IMR-90 (cell line): Measurements from ENCODE around the gene SIGLEC7. TPM values are rescaled to one million over a fixed set of nuclear protein-coding genes. Genes with fewer than 3 reads are reported as not detected.

Experiments
- ATAC-seq: fragments of 200-7000 bp; cut with Tn5 transposase; 2 replicates; pipeline ENCODE4 v1.9.1; 2020; ENCODE audit warnings: low read depth, mild to moderate bottlenecking, moderate library complexity
- BruUV-seq: library from RNA; stranded (reverse); fragments of 400-500 nt; replicated peaks from 2 replicates; lab custom pipeline; 2021; lab: Mats Ljungman, UMichigan
- CTCF ChIA-PET: fragments of 300-600 bp; formaldehyde crosslinking; extraction: SDS; loops from one replicate; lab custom pipeline; 2021; ENCODE audit warnings: antibody characterized with exemption; lab: Yijun Ruan, JAX
- POLR2A ChIA-PET: fragments of 300-600 bp; sonication (Branson Sonifier 250); formaldehyde crosslinking; loops from one replicate; lab custom pipeline; 2022; ENCODE audit warnings: antibody characterized with exemption; ENCODE audit not compliant: unreplicated experiment; lab: Charles Lee
- DNase-seq: peaks from one replicate; pipeline ENCODE4 v3.0.0; 2013
- H2AFZ ChIP-seq: replicated peaks from 2 replicates; pipeline ENCODE3; 2013; ENCODE audit warnings: low read length, mild to moderate bottlenecking; ENCODE audit not compliant: poor library complexity
- H2AK5ac ChIP-seq: 2 replicates; pipeline ENCODE4 v1.6.1; 2013; ENCODE audit warnings: low read depth, low read length, inconsistent platforms
- H2AK9ac ChIP-seq: replicated peaks from 2 replicates; pipeline ENCODE3; 2013; ENCODE audit warnings: mild to moderate bottlenecking, low read depth, low read length, moderate library complexity; ENCODE audit not compliant: poor library complexity
- H2BK120ac ChIP-seq: 2 replicates; pipeline ENCODE4 v1.6.1; 2013; ENCODE audit warnings: low read depth, low read length, inconsistent platforms
- H2BK15ac ChIP-seq: 3 replicates; pipeline ENCODE4 v1.6.1; 2013; ENCODE audit warnings: low read depth, low read length, inconsistent platforms
- H2BK20ac ChIP-seq: 2 replicates; pipeline ENCODE4 v1.6.1; 2013; ENCODE audit warnings: low read depth, mild to moderate bottlenecking, inconsistent platforms, low read length, moderate library complexity
- H2BK5ac ChIP-seq: 2 replicates; pipeline ENCODE4 v1.6.1; 2013; ENCODE audit warnings: mild to moderate bottlenecking, low read depth, low read length, inconsistent platforms; ENCODE audit not compliant: poor library complexity, severe bottlenecking
- H3K14ac ChIP-seq: replicated peaks from 2 replicates; pipeline ENCODE4 v1.6.1; 2013; ENCODE audit warnings: low read depth, low read length, inconsistent platforms
- H3K18ac ChIP-seq: 2 replicates; pipeline ENCODE4 v1.6.1; 2013; ENCODE audit warnings: low read depth, low read length, control low read depth
- H3K23ac ChIP-seq: 2 replicates; pipeline ENCODE4 v1.6.1; 2013; ENCODE audit warnings: low read depth, low read length, inconsistent platforms
- H3K27ac ChIP-seq: 2 replicates; pipeline ENCODE4 v1.5.1; 2013; ENCODE audit warnings: mild to moderate bottlenecking, control low read depth, low read length; ENCODE audit not compliant: insufficient read depth
- H3K27me3 ChIP-seq: 2 replicates; pipeline ENCODE4 v1.6.1; 2013; ENCODE audit warnings: low read length; ENCODE audit not compliant: control insufficient read depth, insufficient read depth
- H3K36me3 ChIP-seq: 2 replicates; pipeline ENCODE4 v1.6.1; 2013; ENCODE audit warnings: low read length, mixed read lengths; ENCODE audit not compliant: control insufficient read depth, insufficient read depth
- H3K4ac ChIP-seq: 2 replicates; pipeline ENCODE4 v1.6.1; 2013; ENCODE audit warnings: low read depth, low read length, inconsistent platforms
- H3K4me1 ChIP-seq: 2 replicates; pipeline ENCODE4 v1.6.1; 2013; ENCODE audit warnings: low read length, mixed read lengths; ENCODE audit not compliant: control insufficient read depth, insufficient read depth
- H3K4me2 ChIP-seq: 2 replicates; pipeline ENCODE4 v1.6.1; 2013; ENCODE audit warnings: low read depth, mild to moderate bottlenecking, control low read depth, low read length, moderate library complexity
- H3K4me3 ChIP-seq: 2 replicates; pipeline ENCODE4 v1.5.1; 2013; ENCODE audit warnings: low read depth, mild to moderate bottlenecking, control low read depth, low read length, moderate library complexity; ENCODE audit not compliant: insufficient read depth
- H3K56ac ChIP-seq: 2 replicates; pipeline ENCODE4 v1.6.1; 2013; ENCODE audit warnings: low read length, inconsistent platforms; ENCODE audit not compliant: insufficient read depth; ENCODE audit errors: extremely low read depth
- H3K79me1 ChIP-seq, 2 experiments: 2 replicates each; pipeline ENCODE4 v1.6.1; 2013; ENCODE audit warnings: low read length in 2 of 2, inconsistent platforms in 1 of 2, low read depth in 1 of 2
- H3K9ac ChIP-seq: 2 replicates; pipeline ENCODE4 v1.6.1; 2013; ENCODE audit warnings: low read depth, low read length, control low read depth
- H3K9me1 ChIP-seq: 2 replicates; pipeline ENCODE4 v1.6.1; 2013; ENCODE audit warnings: low read length, inconsistent platforms; ENCODE audit not compliant: insufficient read depth
- H3K9me3 ChIP-seq: 2 replicates; pipeline ENCODE4 v1.6.1; 2013; ENCODE audit warnings: low read length; ENCODE audit not compliant: control insufficient read depth, insufficient read depth
- H4K20me1 ChIP-seq: 2 replicates; pipeline ENCODE4 v1.6.1; 2013; ENCODE audit warnings: low read length, inconsistent platforms; ENCODE audit not compliant: insufficient read depth
- H4K5ac ChIP-seq: 2 replicates; pipeline ENCODE4 v1.6.1; 2013; ENCODE audit warnings: mild to moderate bottlenecking, low read depth, low read length, control low read depth
- H4K8ac ChIP-seq, 2 experiments: 2 replicates each; pipeline ENCODE4 v1.6.1; 2013; ENCODE audit warnings: low read depth in 2 of 2, low read length in 2 of 2, control low read depth in 1 of 2, inconsistent platforms in 1 of 2
- H4K91ac ChIP-seq: 2 replicates; pipeline ENCODE4 v1.6.1; 2013; ENCODE audit warnings: low read depth, low read length, inconsistent platforms; ENCODE audit not compliant: insufficient read depth
- CHD1 ChIP-seq: IDR thresholded peaks from 2 replicates; pipeline ENCODE4 v1.6.1; 2012; ENCODE audit warnings: low read depth, low read length, improper control_type of control experiment
- ELK1 ChIP-seq: fragments of 150-350 bp; IDR thresholded peaks from 2 replicates; pipeline ENCODE4 v1.6.1; 2016; ENCODE audit warnings: low read depth, mild to moderate bottlenecking, low read length, moderate library complexity, borderline replicate concordance
- MAZ ChIP-seq: IDR thresholded peaks from 2 replicates; pipeline ENCODE4 v1.6.1; 2012; ENCODE audit warnings: low read depth, mild to moderate bottlenecking, low read length, improper control_type of control experiment, moderate library complexity, borderline replicate concordance
- MXI1 ChIP-seq: IDR thresholded peaks from 2 replicates; pipeline ENCODE4 v1.6.1; 2012; ENCODE audit warnings: low read depth, mild to moderate bottlenecking, low read length, moderate library complexity, borderline replicate concordance
- NFE2L2 ChIP-seq: fragments of 150-350 bp; IDR thresholded peaks from 2 replicates; pipeline ENCODE4 v1.6.1; 2016; ENCODE audit warnings: low read depth, mild to moderate bottlenecking, low read length
- POLR2A ChIP-seq: IDR thresholded peaks from 2 replicates; pipeline ENCODE4 v1.6.1; 2012; ENCODE audit warnings: mild to moderate bottlenecking, low read depth, low read length
- RAD21 ChIP-seq: IDR thresholded peaks from 2 replicates; pipeline ENCODE4 v1.6.1; 2012; ENCODE audit warnings: low read length, improper control_type of control experiment
- RCOR1 ChIP-seq: IDR thresholded peaks from 2 replicates; pipeline ENCODE4 v1.6.1; 2012; ENCODE audit warnings: mild to moderate bottlenecking, low read length, improper control_type of control experiment; ENCODE audit not compliant: insufficient replicate concordance
- WGBS, 2 experiments: methylation state at CpG; one replicate each; pipeline versions ENCODE4 v1.1.5 to v1.1.7; 2013; ENCODE audit warnings: missing lambda C conversion rate in 2 of 2; ENCODE audit not compliant: insufficient read length in 1 of 2; ENCODE audit errors: extremely low coverage in 2 of 2; 5-methylcytosine and 5-hydroxymethylcytosine counted together
- dilution Hi-C: fragments of 300-500 bp; cut with HindIII; formaldehyde crosslinking; loops from one replicate; pipeline ENCODE4 v1.14.3; 2018; ENCODE audit warnings: low sequenced_read_pairs; ENCODE audit not compliant: unreplicated experiment
- in situ Hi-C: fragments of 300-500 bp; cut with MboI; formaldehyde crosslinking; loops from 3 replicates; pipeline ENCODE4 v1.14.3; 2019; ENCODE audit warnings: low sequenced_read_pairs, inconsistent platforms, mixed read lengths
- intact Hi-C: fragments of 100-400 bp; cut with micrococcal nuclease; formaldehyde crosslinking; loops from 2 replicates; pipeline ENCODE4 v1.10.0; 2022
- polyA plus RNA-seq, 3 experiments: library from polyadenylated mRNA; depleted of rRNA; stranded (reverse); fragments of >200 nt; gene quantifications; 2 replicates each; pipeline ENCODE4 v1.2.3, GENCODE V29; 2012; ENCODE audit warnings: low replicate concordance in 1 of 3
- total RNA-seq: library from RNA; depleted of rRNA; stranded (reverse); fragments of >200 nt; gene quantifications from 2 replicates; pipeline ENCODE4 v1.2.3, GENCODE V29; 2012
- TF ChIP-seq, protein P1 (sequence below): fragments of 150-350 bp; IDR thresholded peaks from 2 replicates; pipeline ENCODE4 v1.6.1; 2017; ENCODE audit warnings: mild to moderate bottlenecking, antibody characterized with exemption, low read length, low read depth
- TF ChIP-seq, protein P2 (sequence below): conservative IDR thresholded peaks from 2 replicates; pipeline ENCODE4 v1.5.1; 2012; ENCODE audit warnings: mild to moderate bottlenecking, low read depth, low read length, improper control_type of control experiment

The SIGLEC7 gene
- total and polyA plus RNA-seq, 2 of the 4 experiments (the other 2 are of a cell fraction), result not detected

GRCh38 chr19:51122112-51122981 lies 19.8 kb upstream of the SIGLEC7 start (continued):
- TF ChIP-seq, protein P1, sequence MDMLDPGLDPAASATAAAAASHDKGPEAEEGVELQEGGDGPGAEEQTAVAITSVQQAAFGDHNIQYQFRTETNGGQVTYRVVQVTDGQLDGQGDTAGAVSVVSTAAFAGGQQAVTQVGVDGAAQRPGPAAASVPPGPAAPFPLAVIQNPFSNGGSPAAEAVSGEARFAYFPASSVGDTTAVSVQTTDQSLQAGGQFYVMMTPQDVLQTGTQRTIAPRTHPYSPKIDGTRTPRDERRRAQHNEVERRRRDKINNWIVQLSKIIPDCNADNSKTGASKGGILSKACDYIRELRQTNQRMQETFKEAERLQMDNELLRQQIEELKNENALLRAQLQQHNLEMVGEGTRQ, result no peak

DNA sequence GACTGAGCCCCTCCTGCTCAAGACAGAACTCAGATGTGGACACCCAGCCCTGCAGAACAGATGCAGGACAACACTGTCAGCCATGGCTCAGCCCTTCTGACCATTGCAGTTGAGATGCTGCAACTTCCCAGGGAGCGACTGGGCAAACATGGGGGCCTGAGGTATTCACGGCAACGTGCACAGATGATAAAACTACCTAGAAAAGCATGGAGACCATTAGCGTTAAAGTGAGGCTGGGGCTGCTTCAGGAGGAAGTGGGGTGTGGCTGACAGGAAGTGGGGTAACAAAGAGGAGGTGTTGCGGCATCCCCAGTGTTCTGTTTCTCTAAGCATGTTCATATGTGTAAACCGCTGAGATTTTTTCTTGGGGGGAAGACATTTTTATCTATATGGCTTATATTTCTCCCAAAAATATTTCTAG lies 18.7 kb upstream of the SIGLEC7 start:
- H3K23ac ChIP-seq, result no peak overlapping the region
- H3K27ac ChIP-seq, result no peak overlapping the region
- no peak overlapping the region for H2BK15ac ChIP-seq
- H2BK5ac ChIP-seq, result no peak overlapping the region
- no peak overlapping the region for H4K8ac ChIP-seq
- H3K56ac ChIP-seq, result no peak overlapping the region
- no peak overlapping the region for H3K14ac ChIP-seq
- no peak overlapping the region for H3K4ac ChIP-seq
- no peak overlapping the region for H2BK120ac ChIP-seq
- no peak overlapping the region for H2AK9ac ChIP-seq
- no CpG with 5 or more reads among the region's 6 CpGs for WGBS, 2 experiments
- H2BK20ac ChIP-seq, result no peak overlapping the region
- H3K9ac ChIP-seq, result no peak overlapping the region
- no peak overlapping the region for H2AK5ac ChIP-seq
- H3K4me3 ChIP-seq, result no peak overlapping the region
- CTCF ChIA-PET, result no interaction called here
- no peaks in the 10 kb centered on the region for H3K79me1 ChIP-seq
- no peaks in the 10 kb centered on the region for H3K9me3 ChIP-seq
- POLR2A ChIA-PET, result no interaction called here
- H3K4me2 ChIP-seq, result no peak overlapping the region
- no peaks in the 10 kb centered on the region for H4K20me1 ChIP-seq
- no peaks in the 10 kb centered on the region for H3K4me1 ChIP-seq
- BruUV-seq, result no TSS peak
- dilution Hi-C loops (no loop called here), intact Hi-C loops (no loop called here), in situ Hi-C loops (no loop called here)
- H3K18ac ChIP-seq, result no peak overlapping the region
- ATAC-seq (no peak), DNase-seq (no peak)
- no peaks in the 10 kb centered on the region for H3K36me3 ChIP-seq
- TF ChIP-seq NFE2L2 (no peak), RCOR1 (no peak), MAZ (no peak), CHD1 (no peak), MXI1 (no peak), POLR2A (no peak), ELK1 (no peak), RAD21 (no peak)
- TF ChIP-seq, protein P2, sequence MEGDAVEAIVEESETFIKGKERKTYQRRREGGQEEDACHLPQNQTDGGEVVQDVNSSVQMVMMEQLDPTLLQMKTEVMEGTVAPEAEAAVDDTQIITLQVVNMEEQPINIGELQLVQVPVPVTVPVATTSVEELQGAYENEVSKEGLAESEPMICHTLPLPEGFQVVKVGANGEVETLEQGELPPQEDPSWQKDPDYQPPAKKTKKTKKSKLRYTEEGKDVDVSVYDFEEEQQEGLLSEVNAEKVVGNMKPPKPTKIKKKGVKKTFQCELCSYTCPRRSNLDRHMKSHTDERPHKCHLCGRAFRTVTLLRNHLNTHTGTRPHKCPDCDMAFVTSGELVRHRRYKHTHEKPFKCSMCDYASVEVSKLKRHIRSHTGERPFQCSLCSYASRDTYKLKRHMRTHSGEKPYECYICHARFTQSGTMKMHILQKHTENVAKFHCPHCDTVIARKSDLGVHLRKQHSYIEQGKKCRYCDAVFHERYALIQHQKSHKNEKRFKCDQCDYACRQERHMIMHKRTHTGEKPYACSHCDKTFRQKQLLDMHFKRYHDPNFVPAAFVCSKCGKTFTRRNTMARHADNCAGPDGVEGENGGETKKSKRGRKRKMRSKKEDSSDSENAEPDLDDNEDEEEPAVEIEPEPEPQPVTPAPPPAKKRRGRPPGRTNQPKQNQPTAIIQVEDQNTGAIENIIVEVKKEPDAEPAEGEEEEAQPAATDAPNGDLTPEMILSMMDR, result no peak
- TF ChIP-seq, protein P1, result no peak
- H4K5ac ChIP-seq, result no peak overlapping the region
- no peak overlapping the region for H2AFZ ChIP-seq
- H3K27me3 ChIP-seq, result no peaks in the 10 kb centered on the region
- H4K91ac ChIP-seq, result no peak overlapping the region
- peaks cover under 1% of the 10 kb centered on the region; the same call in 1 of the 2 replicates for H3K9me1 ChIP-seq
